GM19099 (cell line): ENCODE results near the gene MINPP1.

Experiments used
- POLR2A ChIP-seq: IDR thresholded peaks from 3 replicates; pipeline ENCODE4 v1.6.1; 2011; ENCODE audit warnings: low read depth; ENCODE audit not compliant: insufficient read length; ENCODE audit errors: extremely low read depth

Gene MINPP1, protein sequence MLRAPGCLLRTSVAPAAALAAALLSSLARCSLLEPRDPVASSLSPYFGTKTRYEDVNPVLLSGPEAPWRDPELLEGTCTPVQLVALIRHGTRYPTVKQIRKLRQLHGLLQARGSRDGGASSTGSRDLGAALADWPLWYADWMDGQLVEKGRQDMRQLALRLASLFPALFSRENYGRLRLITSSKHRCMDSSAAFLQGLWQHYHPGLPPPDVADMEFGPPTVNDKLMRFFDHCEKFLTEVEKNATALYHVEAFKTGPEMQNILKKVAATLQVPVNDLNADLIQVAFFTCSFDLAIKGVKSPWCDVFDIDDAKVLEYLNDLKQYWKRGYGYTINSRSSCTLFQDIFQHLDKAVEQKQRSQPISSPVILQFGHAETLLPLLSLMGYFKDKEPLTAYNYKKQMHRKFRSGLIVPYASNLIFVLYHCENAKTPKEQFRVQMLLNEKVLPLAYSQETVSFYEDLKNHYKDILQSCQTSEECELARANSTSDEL

DNA sequence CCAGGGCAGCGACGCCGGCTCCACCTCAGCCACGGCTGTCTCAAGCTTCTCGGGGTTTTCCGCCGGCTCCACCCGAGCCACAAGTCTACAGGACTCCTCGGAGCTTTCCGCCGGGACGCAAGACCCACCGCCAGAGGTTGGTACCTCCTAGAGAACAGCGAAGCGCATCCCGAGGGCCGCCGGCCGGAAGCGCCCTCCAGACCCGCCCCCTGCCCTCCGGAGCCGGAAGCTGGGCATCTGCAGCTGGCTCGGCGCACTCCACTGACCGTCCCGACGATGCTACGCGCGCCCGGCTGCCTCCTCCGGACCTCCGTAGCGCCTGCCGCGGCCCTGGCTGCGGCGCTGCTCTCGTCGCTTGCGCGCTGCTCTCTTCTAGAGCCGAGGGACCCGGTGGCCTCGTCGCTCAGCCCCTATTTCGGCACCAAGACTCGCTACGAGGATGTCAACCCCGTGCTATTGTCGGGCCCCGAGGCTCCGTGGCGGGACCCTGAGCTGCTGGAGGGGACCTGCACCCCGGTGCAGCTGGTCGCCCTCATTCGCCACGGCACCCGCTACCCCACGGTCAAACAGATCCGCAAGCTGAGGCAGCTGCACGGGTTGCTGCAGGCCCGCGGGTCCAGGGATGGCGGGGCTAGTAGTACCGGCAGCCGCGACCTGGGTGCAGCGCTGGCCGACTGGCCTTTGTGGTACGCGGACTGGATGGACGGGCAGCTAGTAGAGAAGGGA, at the start of gene MINPP1:
TSS of gene MINPP1 (plus strand) at position 254 of the 726 bp plus-strand sequence. CDS start at position 277, 23 bp downstream.
- TF ChIP-seq POLR2A = peak; percentile 76

DNA sequence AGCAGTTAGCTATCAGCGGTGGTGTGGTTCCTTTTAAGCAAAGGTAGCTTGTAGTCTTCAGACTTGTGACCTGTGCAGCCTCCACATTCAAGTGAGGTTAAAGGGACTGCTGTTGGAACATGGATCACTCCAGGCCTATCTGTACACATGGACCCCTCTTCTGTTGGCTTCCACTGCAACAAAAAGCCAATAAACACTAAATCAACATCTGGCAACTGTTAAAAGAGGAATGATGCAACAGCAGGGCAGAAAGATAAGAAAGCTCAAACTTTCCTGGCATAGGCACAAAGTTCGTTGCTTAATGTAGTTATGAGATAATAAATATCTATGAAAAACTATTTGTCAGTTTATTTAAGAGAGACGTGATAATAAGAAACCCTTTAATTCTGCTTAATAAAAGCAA, 4.0 kb upstream of the MINPP1 start:
- no peak for TF ChIP-seq POLR2A

DNA sequence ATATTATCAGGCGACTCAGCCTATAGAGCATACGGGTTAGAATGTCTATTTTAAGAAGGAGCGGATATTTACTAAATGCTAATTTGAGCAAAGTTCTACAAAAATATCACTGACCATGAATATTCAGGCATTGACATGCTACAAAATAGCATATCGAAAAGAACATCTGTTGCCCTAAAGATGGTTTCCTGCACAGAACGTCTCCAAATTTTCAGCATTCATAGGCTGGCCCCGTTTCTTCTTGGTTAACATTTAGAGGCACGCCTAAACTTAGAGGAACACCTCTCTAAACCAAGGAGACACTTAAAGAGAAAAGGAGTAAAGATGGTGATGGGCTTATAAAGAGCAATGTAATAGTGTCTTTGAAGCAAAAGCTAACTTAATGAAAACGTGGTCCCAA, 1.3 kb upstream of the MINPP1 start:
- no peak for TF ChIP-seq POLR2A

DNA sequence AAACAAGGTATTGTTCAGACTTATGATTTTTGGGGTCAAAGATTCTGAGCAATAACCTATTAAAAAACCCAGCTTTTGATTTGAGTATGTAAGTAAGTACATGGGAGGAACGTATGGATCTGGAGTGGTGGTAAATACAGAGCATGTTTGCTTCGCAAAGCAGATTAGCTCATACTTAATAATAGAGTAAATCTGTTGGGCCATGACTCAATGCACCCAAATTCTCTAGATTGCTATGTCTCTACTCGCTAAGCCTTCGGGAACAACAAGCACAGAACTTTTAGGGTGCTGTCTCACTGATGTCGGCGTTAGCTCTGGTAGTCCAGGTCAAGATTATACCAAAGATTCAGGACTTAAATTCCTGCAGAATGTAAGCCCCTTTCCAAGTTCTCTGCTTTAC, 807 bp upstream of the MINPP1 start:
- TF ChIP-seq POLR2A = no peak

DNA sequence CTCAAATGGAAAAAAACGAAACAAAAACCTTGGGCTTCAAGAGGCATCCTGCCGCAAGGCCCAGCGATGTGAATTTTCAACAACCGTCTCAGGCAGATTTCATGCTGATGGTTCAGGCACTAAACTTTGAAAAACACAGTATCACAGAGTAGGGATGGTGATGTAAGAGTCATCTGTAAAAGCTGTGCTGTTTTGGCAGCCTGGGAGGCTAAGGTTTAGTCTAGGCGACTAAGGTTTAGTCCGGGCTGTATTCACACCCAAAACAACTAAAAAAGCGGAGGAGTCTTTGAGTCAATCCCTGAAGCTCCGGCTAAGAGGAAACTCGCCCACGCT, 420 bp upstream of the MINPP1 start:
- no peak for TF ChIP-seq POLR2A

DNA sequence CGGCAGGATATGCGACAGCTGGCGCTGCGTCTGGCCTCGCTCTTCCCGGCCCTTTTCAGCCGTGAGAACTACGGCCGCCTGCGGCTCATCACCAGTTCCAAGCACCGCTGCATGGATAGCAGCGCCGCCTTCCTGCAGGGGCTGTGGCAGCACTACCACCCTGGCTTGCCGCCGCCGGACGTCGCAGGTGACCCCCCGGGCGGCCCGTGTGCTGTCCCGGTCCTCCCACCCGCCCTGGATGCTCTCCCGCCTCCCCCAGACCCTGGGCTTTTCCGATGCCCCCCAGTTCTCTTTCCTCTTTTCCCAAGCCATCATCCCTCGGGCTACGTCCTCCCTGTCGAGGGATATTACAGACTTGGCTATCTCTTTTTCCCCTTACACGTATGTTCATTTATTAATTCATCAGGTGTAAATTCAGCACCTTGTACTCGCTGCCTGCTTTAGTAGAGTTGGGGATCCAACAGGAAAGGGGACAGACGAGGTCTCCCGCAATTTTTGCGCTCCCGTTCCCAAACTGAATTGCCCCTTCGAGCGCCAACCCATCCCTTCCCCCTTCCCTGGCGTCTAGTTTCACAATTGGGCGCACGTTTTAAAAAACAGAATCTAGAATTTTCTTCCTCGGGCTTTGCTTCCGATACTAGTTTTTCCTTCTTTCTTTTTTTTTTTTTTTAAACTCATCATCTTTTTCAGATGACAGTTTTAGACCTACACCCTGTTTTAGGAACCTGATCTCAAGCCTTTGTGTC, 846 bp downstream of the MINPP1 start:
- TF ChIP-seq POLR2A = no peak

DNA sequence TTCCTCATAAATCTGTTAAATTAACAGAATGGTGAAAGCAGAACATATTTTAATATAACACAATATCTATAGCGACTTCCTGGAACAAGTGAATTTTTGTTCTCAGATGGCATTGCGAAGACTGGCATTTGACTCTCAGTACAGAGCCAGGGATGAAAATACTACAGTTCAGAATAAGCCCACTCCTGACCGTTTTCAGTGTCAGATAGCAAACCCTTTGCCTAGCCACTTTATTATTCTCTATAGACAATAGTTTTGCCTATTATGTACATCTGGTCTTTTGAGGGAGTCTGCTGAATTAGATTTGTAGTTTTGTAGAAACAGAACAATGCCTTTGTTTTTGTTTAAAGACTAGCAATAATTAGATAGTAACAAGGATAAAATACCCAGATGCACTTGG, 2.3 kb downstream of the MINPP1 start:
- TF ChIP-seq POLR2A = no peak

DNA sequence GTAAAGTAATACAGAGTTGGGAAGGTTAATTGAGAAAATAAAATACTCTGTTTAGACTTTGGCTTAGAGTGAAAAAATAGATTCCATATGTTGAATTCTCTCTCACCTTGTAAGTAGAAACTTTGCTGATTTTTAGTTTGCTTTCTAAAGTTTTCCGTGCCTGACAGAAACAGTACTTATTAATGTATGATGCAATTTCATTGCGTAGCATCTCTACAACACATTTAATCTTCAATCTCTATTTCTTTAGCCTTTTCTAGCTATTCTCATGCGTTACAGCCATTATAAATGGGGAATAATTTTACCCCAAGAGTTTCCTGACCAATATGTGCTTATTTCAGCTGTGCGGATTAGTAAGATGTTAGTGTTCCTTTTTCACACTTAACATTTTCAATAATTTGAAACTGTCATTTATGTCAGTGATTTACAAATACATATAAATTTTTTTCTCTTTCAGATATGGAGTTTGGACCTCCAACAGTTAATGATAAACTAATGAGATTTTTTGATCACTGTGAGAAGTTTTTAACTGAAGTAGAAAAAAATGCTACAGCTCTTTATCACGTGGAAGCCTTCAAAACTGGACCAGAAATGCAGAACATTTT, 3.3 kb downstream of the MINPP1 start:
- no peak for TF ChIP-seq POLR2A

DNA sequence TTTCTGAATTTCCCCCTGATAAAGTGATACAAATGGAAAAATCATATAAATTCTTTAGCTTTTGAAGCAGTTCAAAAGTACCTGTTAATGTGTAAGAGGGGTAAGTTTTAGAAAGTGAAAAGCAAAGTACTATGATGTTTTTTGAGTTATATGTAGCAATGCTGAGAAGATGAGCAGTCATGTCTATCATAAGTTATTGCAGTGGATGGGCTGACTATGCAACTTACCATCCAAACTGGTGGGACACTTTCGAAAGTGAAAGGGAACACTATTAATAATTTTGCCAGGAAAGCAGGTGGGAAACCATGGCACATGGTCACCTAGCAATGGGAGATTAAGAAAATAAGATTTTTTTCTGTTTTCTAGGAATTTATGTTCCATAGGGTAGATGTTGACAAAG, 4.1 kb downstream of the MINPP1 start:
- no peak for TF ChIP-seq POLR2A

DNA sequence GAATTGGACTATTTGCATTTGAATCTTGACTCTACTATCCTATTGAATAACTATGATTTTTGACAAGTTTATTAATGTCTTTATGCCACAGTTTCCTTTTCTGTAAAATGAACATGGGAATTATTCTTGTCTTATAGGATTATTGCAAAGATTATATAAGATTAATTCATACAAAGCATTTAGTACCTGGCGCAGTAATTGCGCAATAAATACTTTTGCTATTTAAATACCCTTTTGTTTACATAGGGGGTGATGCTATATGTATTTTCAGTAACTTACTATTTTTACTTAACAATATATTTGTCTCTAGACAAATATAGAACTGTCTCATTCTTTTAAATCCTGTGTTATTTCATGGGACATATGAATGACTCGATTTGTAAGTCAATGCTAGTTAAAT, 5.3 kb downstream of the MINPP1 start:
- TF ChIP-seq POLR2A = no peak

DNA sequence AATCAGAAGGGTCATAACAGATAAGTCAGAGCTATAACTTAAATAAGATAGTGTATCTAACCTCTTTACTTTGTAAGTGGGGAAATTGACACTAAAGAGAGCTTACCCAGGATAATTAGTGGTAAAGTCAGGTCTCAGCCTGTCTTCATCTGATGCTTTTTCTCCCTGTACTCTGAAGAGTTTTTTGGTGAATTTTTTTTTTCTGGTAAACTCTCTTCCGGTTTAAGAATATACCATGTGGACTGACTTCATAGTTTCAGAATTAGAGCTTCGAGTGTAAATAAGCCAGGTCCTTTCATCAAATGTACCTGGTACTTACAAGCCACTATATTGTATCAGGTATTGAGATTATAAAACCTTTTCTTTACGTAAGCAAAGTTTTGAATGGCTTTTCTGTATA, 6.8 kb downstream of the MINPP1 start:
- no peak for TF ChIP-seq POLR2A

DNA sequence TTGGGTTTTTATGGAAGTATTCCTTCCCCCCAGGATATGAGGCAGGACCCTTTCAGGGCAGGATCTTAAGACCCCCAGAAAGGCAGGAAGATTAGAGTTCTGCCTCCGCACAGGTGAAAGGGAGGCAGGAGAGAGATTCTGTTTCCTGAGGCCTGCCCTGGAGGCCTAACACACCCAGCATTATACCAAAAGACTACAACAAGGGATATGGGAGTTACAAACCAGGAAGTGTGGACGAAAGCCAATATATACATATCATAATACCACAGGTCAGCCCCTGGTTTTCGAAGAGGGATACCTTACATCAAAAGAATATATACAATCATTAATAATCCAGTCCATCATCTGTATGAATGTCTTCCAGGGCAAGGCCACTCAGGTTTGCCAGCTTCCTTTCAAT, 14.2 kb downstream of the MINPP1 start:
- no peak for TF ChIP-seq POLR2A

DNA sequence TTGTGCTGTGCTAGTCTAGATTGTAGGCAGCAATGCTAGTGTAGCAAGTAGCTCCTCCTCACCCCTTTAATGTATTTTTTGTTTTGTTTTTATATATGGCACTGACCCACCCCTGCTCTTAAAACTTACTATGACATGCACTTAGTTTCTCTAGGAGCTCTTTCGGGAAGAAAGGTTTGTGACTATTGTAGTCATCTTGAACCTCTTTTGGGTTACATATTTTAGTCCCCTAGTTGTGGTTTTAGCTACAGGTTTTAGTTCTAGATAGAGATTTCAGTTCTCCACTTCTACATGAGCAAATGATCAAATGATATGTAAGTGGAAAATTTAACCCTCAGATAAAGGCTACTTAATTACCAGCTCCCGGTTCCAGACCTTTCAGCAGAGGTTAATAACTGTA, 14.9 kb downstream of the MINPP1 start:
- TF ChIP-seq POLR2A = no peak

DNA sequence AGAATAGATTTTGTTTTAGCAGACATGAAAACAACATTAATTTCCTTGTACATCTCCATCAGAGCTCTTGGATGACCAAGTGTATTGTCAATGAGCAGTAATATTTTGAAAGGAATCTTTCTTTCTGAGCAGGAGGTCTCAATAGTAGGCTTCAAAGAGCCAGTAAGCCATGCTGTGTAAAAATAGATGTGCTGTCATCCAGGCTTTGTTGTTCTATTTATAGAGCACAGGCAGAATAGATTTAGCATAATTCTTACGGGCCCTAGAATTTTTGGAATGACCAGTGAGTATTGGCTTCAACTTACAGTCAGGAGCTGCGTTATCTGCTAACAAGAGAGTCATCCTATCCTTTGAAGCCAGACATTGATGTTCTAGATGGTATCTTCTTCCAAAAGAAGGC, 19.0 kb downstream of the MINPP1 start:
- no peak for TF ChIP-seq POLR2A

DNA sequence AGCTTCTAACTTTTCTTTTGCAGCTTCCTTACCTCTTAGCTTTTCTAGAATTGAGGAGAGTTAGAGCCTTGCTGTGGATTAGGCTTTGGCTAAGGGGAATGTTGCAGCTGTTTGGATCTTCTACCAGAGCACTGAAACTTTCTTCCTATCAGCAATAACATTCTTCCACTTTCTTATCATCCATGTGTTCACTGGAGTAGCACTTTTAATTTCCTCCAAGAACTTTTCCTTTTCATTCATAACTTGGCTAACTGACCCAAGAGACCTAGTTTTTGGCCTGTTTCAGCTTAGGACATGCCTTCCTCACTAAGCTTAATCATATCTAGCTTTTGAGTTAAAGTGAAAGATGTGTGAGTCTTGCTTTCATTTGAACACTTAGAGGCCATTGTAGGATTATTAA, 19.6 kb downstream of the MINPP1 start:
- TF ChIP-seq POLR2A = no peak
